CD14-positive monocyte (primary cell): ENCODE data around the gene SH3BP4. TPM values are rescaled to one million over a fixed set of nuclear protein-coding genes. Genes with fewer than 3 reads are reported as not detected.

Source experiments
- DNase-seq, 3 donors: peaks; one replicate each; pipeline ENCODE4 v3.0.0-alpha.2; 2011 to 2022
- H2AFZ ChIP-seq: 2 replicates; pipeline ENCODE4 v1.6.0; 2012; ENCODE audit warnings: mild to moderate bottlenecking, low read depth, low read length, inconsistent platforms; ENCODE audit not compliant: insufficient read depth, poor library complexity, severe bottlenecking
- H3K27ac ChIP-seq, 2 donors: 1 replicate in 1 of 2; 2 replicates in 1 of 2; pipeline ENCODE4 v1.5.1; 2012 to 2013; ENCODE audit warnings: low read length in 2 of 2, control low read depth in 1 of 2, inconsistent platforms in 1 of 2, low read depth in 1 of 2, mild to moderate bottlenecking in 1 of 2
- H3K27me3 ChIP-seq, 2 donors: one replicate each; pipeline versions ENCODE4 v1.6.0 to v1.6.1; 2011 to 2013; ENCODE audit warnings: low read length in 2 of 2; ENCODE audit not compliant: control insufficient read depth in 2 of 2, insufficient read depth in 2 of 2
- H3K36me3 ChIP-seq, 2 donors: replicated peaks in 1 of 2; 1 replicate in 1 of 2; 2 replicates in 1 of 2; pipeline versions ENCODE4 v1.5.1 to v1.6.1; 2012 to 2013; ENCODE audit warnings: low read length in 2 of 2, control low read depth in 1 of 2, inconsistent platforms in 1 of 2, mild to moderate bottlenecking in 1 of 2; ENCODE audit not compliant: insufficient read depth in 2 of 2, control insufficient read depth in 1 of 2
- H3K4me1 ChIP-seq, 2 donors: 1 replicate in 1 of 2; 2 replicates in 1 of 2; pipeline versions ENCODE4 v1.5.1 to v1.6.1; 2012 to 2013; ENCODE audit warnings: low read length in 2 of 2, control low read depth in 1 of 2, inconsistent platforms in 1 of 2, mild to moderate bottlenecking in 1 of 2, moderate library complexity in 1 of 2; ENCODE audit not compliant: insufficient read depth in 2 of 2, control insufficient read depth in 1 of 2
- H3K4me2 ChIP-seq: replicated peaks from 2 replicates; pipeline ENCODE3; 2012; ENCODE audit warnings: low read length, moderate library complexity, mild to moderate bottlenecking; ENCODE audit not compliant: poor library complexity, severe bottlenecking; ENCODE audit errors: extremely low read depth
- H3K4me3 ChIP-seq, 3 experiments: fragments of 200-600 bp in 1 of 3; sonication (generic) in 1 of 3; replicated peaks in 1 of 3; 1 replicate in 2 of 3; 2 replicates in 1 of 3; pipeline ENCODE4 v1.5.1; 2011 to 2013; ENCODE audit warnings: low read length in 3 of 3, mild to moderate bottlenecking in 3 of 3, control low read depth in 2 of 3, low read depth in 2 of 3, inconsistent platforms in 1 of 3, moderate library complexity in 1 of 3
- H3K79me2 ChIP-seq: 2 replicates; pipeline ENCODE4 v1.6.0; 2012; ENCODE audit warnings: mild to moderate bottlenecking, control low read depth, inconsistent platforms, low read length, moderate library complexity; ENCODE audit not compliant: insufficient read depth
- H3K9ac ChIP-seq: 2 replicates; pipeline ENCODE4 v1.6.0; 2017; ENCODE audit warnings: low read length, mild to moderate bottlenecking; ENCODE audit not compliant: insufficient read depth, poor library complexity, severe bottlenecking
- H3K9me3 ChIP-seq, 2 donors: replicated peaks in 1 of 2; 1 replicate in 1 of 2; 2 replicates in 1 of 2; pipeline versions ENCODE4 v1.5.1 to v1.6.1; 2012 to 2013; ENCODE audit warnings: low read length in 2 of 2, control low read depth in 1 of 2; ENCODE audit not compliant: control insufficient read depth in 1 of 2, insufficient read depth in 1 of 2
- H4K20me1 ChIP-seq: 2 replicates; pipeline ENCODE4 v1.6.0; 2012; ENCODE audit warnings: mild to moderate bottlenecking, low read length, control low read depth, moderate library complexity; ENCODE audit not compliant: insufficient read depth
- H3K27ac Mint-ChIP-seq, 7 donors: one replicate each; pipeline ENCODE4 v1.8.0; 2020; ENCODE audit warnings: mild to moderate bottlenecking in 7 of 7, mixed read lengths in 7 of 7, moderate library complexity in 6 of 7, inconsistent platforms in 2 of 7
- H3K27me3 Mint-ChIP-seq, 3 donors: one replicate each; pipeline ENCODE4 v1.8.0; 2021 to 2022; ENCODE audit warnings: low read depth in 3 of 3, mild to moderate bottlenecking in 3 of 3, mixed read lengths in 3 of 3, moderate library complexity in 3 of 3, inconsistent platforms in 1 of 3
- H3K36me3 Mint-ChIP-seq, 2 donors: one replicate each; pipeline ENCODE4 v1.8.0; 2020; ENCODE audit warnings: mixed read lengths in 2 of 2, inconsistent platforms in 1 of 2, mild to moderate bottlenecking in 1 of 2
- H3K4me1 Mint-ChIP-seq: one replicate; pipeline ENCODE4 v1.8.0; 2020; ENCODE audit warnings: mild to moderate bottlenecking, mixed read lengths
- H3K4me3 Mint-ChIP-seq, 2 donors: one replicate each; pipeline ENCODE4 v1.8.0; 2020; ENCODE audit warnings: mild to moderate bottlenecking in 2 of 2, mixed read lengths in 2 of 2, moderate library complexity in 1 of 2
- H3K9me3 Mint-ChIP-seq, 7 donors: one replicate each; pipeline ENCODE4 v1.8.0; 2020 to 2022; ENCODE audit warnings: mixed read lengths in 7 of 7, mild to moderate bottlenecking in 6 of 7, moderate library complexity in 6 of 7, inconsistent platforms in 2 of 7
- CTCF ChIP-seq: fragments of 200-600 bp; IDR thresholded peaks from one replicate; pipeline ENCODE4 v1.8.0; 2022; ENCODE audit warnings: antibody characterized with exemption, mild to moderate bottlenecking
- WGBS: methylation state at CpG from one replicate; pipeline ENCODE4 v1.1.5; 2013; ENCODE audit warnings: missing lambda C conversion rate; ENCODE audit not compliant: insufficient coverage; 5-methylcytosine and 5-hydroxymethylcytosine counted together
- intact Hi-C, 2 donors: fragments of 100-400 bp; cut with micrococcal nuclease; formaldehyde crosslinking; loops; one replicate each; pipeline versions ENCODE4 v1.15.0 to v1.15.1; 2023
- polyA plus RNA-seq, 3 donors: library from polyadenylated mRNA; depleted of rRNA in 1 of 3; unstranded in 2 of 3; stranded (reverse) in 1 of 3; fragments of 300-500 nt in 2 of 3; fragments of >200 nt in 1 of 3; fragmentation: Illumina TruSeq in 2 of 3; gene quantifications; 1 replicate in 2 of 3; 2 replicates in 1 of 3; pipeline ENCODE4 v1.2.3, GENCODE V29; 2012 to 2021

The SH3BP4 gene
- polyA plus RNA-seq, 3 donors, result 0.66 to 1.6 (median 1.3) TPM

GRCh38 chr2:235026649-235027557 is 75.1 kb downstream of the SH3BP4 start:
- Histone ChIP-seq H3K4me3 (no peak overlapping the region), H3K79me2 (no peaks in the 10 kb centered on the region), H3K9ac (no peak overlapping the region), H2AFZ (no peak overlapping the region), H3K36me3 (no peaks in the 10 kb centered on the region), H4K20me1 (no peaks in the 10 kb centered on the region), H3K4me2 (no peak overlapping the region), H3K27me3 (no peaks in the 10 kb centered on the region), H3K4me1 (no peaks in the 10 kb centered on the region), H3K9me3 (no peaks in the 10 kb centered on the region), H3K27ac (no peak overlapping the region)
- H3K4me3 Mint-ChIP-seq, result no peak overlapping the region
- peak overlapping the region in 1 of 7 donors; percentile 40 for H3K27ac Mint-ChIP-seq
- DNase-seq, result no peak
- no peaks in the 10 kb centered on the region for H3K36me3 Mint-ChIP-seq
- H3K9me3 Mint-ChIP-seq, result peaks cover 0 to 2% (median 0%) of the 10 kb centered on the region in 7 donors
- WGBS, result 95% methylated on average over 23 of the region's 33 CpGs
- TF ChIP-seq CTCF, result no peak
- peaks cover 0 to 11% (median 2%) of the 10 kb centered on the region in 3 donors for H3K27me3 Mint-ChIP-seq
- no peaks in the 10 kb centered on the region for H3K4me1 Mint-ChIP-seq
- intact Hi-C loops, result no loop called here

DNA sequence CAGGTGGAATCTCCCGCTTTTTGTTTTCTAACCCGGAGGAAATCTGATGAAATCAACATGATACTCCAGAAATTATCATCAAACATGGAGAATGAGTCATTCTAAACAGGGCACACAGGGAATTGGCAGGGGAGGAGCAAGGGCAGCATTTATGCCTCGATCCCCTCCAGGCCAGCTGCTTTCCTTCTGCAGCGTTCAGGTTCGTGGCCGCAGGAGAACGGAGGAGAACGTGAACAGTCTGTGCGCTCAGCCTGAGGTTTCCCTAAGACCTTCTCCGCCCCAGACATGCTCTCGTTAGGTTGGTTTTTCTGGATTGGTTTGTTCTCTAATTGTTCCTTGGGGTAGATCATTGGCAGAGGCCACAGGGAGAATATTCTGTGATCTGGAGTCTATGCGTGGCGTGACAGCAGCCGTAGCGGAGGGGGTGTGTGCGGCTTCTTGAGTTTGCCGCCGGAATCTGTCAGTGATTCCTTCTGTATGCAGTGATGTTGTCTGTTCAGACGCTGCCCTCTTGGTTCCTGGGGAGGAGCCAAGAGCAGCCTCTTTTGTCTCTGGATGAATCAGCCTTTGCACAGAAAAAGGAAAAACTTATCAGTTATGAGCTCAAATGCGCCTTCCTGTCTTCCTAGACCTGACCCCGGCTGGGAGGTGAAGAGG is 75.9 kb downstream of the SH3BP4 start:
- peaks cover 0 to 11% (median 2%) of the 10 kb centered on the region in 3 donors for H3K27me3 Mint-ChIP-seq
- Histone ChIP-seq H3K4me2 (no peak overlapping the region), H3K9me3 (no peaks in the 10 kb centered on the region), H3K36me3 (no peaks in the 10 kb centered on the region), H3K79me2 (no peaks in the 10 kb centered on the region), H2AFZ (no peak overlapping the region), H3K27me3 (no peaks in the 10 kb centered on the region), H4K20me1 (no peaks in the 10 kb centered on the region), H3K9ac (no peak overlapping the region), H3K4me3 (no peak overlapping the region), H3K27ac (no peak overlapping the region), H3K4me1 (no peaks in the 10 kb centered on the region)
- 92% methylated on average over 18 of the region's 21 CpGs for WGBS
- intact Hi-C loops, result no loop called here
- no peak overlapping the region for H3K27ac Mint-ChIP-seq
- no peak overlapping the region for H3K4me3 Mint-ChIP-seq
- no peak for TF ChIP-seq CTCF
- H3K36me3 Mint-ChIP-seq, result no peaks in the 10 kb centered on the region
- no peak for DNase-seq
- H3K9me3 Mint-ChIP-seq, result peaks cover 0 to 2% (median 0%) of the 10 kb centered on the region in 7 donors
- H3K4me1 Mint-ChIP-seq, result no peaks in the 10 kb centered on the region
